ENCODE measurements around the gene PHOSPHO1. TPM values are rescaled to one million over a fixed set of nuclear protein-coding genes. Genes with fewer than 3 reads are reported as not detected.

Gene PHOSPHO1
- total RNA-seq, 1 donor from 2014 or later: 12.7 TPM

GRCh38 chr17:49242813-49243212, 12.2 kb upstream of the PHOSPHO1 start:
- no peak for DNase-seq

- no peak for DNase-seq
Observed at GRCh38 chr17:49241692-49242397, 11.3 kb upstream of the PHOSPHO1 start.

- no peak for DNase-seq
Observed at GRCh38 chr17:49241040-49241439, 10.5 kb upstream of the PHOSPHO1 start.

- DNase-seq: no peak
Observed at GRCh38 chr17:49240619-49241018, 10.0 kb upstream of the PHOSPHO1 start.

- no peak for DNase-seq
Observed at GRCh38 chr17:49239963-49240362, 9.4 kb upstream of the PHOSPHO1 start.

- DNase-seq: no peak
Observed at GRCh38 chr17:49235896-49236295, 5.3 kb upstream of the PHOSPHO1 start.

- DNase-seq: no peak
Observed at GRCh38 chr17:49234509-49235080, 4.0 kb upstream of the PHOSPHO1 start.

GRCh38 chr17:49231563-49231894, 942 bp upstream of the PHOSPHO1 start:
- no peak for DNase-seq

- DNase-seq: no peak
Observed at GRCh38 chr17:49229805-49230600, 584 bp downstream of the PHOSPHO1 start.

- DNase-seq: no peak
Observed at GRCh38 chr17:49229076-49229804, 1.3 kb downstream of the PHOSPHO1 start.

GRCh38 chr17:49227436-49228261, 2.9 kb downstream of the PHOSPHO1 start:
- no peak for DNase-seq

GRCh38 chr17:49226771-49227435, 3.7 kb downstream of the PHOSPHO1 start:
- no peak for DNase-seq

GRCh38 chr17:49225554-49226236, 4.9 kb downstream of the PHOSPHO1 start:
- no peak for DNase-seq

- DNase-seq: no peak
Observed at GRCh38 chr17:49224997-49225337, 5.6 kb downstream of the PHOSPHO1 start.

GRCh38 chr17:49224198-49224996, 6.2 kb downstream of the PHOSPHO1 start:
- DNase-seq: no peak

GRCh38 chr17:49223517-49224197, 6.9 kb downstream of the PHOSPHO1 start:
- DNase-seq: no peak

- DNase-seq: no peak
Observed at GRCh38 chr17:49223168-49223516, 7.4 kb downstream of the PHOSPHO1 start.

- DNase-seq: no peak
Observed at GRCh38 chr17:49219987-49220386, 10.6 kb downstream of the PHOSPHO1 start.

Data from skin of body (tissue), 2 donors.